Right kidney (tissue), 1 donor: Measurements from ENCODE around the gene RSPH9.
A peak's percentile ranks its signal among the peaks of the same experiment; 100 is the strongest.

Experiments used
- DNase-seq: peaks from one replicate; pipeline ENCODE4 v3.0.0-alpha.2; 2016

RSPH9 gene

GRCh38 chr6:43709654-43710303 lies 64.9 kb downstream of the RSPH9 start:
- no peak for DNase-seq

- no peak for DNase-seq
These were observed 65.7 kb downstream of the RSPH9 start for GRCh38 chr6:43710576-43710975.

GRCh38 chr6:43712579-43712978 lies 67.7 kb downstream of the RSPH9 start:
- DNase-seq, result no peak

- no peak for DNase-seq
These were observed 68.9 kb downstream of the RSPH9 start for GRCh38 chr6:43713643-43714310.

GRCh38 chr6:43714311-43715055 lies 69.6 kb downstream of the RSPH9 start:
- peak; percentile 32 for DNase-seq

GRCh38 chr6:43715056-43715788 lies 70.4 kb downstream of the RSPH9 start:
- DNase-seq, result peak; percentile 13

- no peak for DNase-seq
These were observed 71.3 kb downstream of the RSPH9 start for GRCh38 chr6:43716099-43716498.

GRCh38 chr6:43717389-43717788 lies 72.6 kb downstream of the RSPH9 start:
- DNase-seq, result no peak

GRCh38 chr6:43717822-43718221 lies 73.0 kb downstream of the RSPH9 start:
- no peak for DNase-seq

GRCh38 chr6:43718387-43719105 lies 73.7 kb downstream of the RSPH9 start:
- no peak for DNase-seq

- no peak for DNase-seq
These were observed 74.7 kb downstream of the RSPH9 start for GRCh38 chr6:43719511-43719910.

- DNase-seq, result no peak
These were observed 76.2 kb downstream of the RSPH9 start for GRCh38 chr6:43720999-43721398.
